ENCODE measurements around the gene ST3GAL5. TPM values are rescaled to one million over a fixed set of nuclear protein-coding genes. Genes with fewer than 3 reads are reported as not detected.

ST3GAL5 gene
- total RNA-seq, 1 donor from 2014 or later, result 18.2 TPM

- DNase-seq, result no peak
Observed at GRCh38 chr2:85866165-85866659, 22.6 kb downstream of the ST3GAL5 start.

DNA sequence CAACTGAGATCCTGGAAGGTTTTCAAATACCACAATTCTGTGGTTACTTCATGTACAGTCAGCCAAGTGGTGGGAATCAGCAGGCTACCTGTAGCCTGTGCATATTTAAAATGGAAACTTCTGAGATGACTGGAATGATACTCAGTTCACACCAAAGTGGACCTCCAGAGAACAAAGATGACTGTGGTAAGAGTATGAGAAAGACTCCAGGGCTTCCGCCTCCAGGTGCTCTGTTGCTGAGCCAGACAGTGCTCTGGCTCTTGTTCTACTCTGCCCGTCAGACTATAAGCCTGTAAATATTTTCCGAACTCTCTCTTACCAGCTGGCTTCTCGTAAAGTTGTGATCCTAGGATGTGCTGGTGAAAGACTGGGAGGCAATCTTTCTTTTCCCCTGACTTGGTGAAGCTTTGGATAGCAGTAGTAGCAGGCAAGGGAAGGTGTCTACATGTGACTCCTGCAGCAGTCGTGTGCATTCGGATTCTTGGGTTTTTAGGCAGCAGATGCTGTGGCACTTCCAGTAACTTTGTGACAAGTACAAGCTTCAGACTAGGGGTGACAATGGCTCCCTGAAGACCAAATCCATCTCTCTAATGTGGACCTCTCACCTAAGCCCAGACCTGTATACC, 23.1 kb downstream of the ST3GAL5 start:
- DNase-seq, result peak; percentile 28

GRCh38 chr2:85864654-85865053, 24.1 kb downstream of the ST3GAL5 start:
- DNase-seq, result no peak

DNA sequence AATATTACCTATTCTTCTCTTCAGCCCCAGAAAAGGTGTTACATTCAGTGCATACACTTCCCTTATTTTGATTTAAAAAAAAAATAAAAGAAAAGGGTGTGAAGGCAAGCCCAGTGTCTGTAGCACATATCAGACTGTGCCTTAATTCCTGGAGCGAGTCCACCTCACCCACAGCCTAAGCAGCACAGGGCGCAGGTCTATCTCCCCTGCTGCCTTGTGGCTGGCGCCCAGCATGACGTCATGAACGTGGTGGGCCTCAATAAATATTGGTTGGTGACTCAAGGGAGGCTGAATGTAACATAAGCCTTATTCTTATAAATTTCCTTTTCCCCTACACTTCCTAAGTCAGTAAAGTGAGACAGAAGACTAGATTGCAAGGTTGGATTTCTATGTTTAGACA, 26.4 kb downstream of the ST3GAL5 start:
- DNase-seq, result no peak

DNA sequence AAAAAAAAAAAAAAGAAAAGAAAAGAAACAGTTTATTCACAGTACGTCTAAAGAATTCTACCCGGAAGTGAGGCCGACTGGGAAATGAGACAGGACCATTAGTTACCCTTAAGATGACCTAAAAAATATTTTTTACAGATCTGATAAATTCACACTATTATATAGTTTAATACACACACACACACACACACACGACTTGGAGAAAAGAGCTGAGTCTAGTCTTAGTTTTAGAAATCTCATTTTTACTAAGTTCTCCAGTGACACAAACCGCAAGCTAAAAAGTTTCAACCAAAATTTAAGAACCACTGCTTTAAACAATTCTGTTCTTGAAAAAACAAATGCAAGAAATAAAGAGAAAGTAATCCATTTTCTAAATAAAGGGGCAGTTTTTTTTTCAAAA, 27.1 kb downstream of the ST3GAL5 start:
- no peak for DNase-seq

- DNase-seq, result no peak
Observed at GRCh38 chr2:85861180-85861579, 27.6 kb downstream of the ST3GAL5 start.

DNA sequence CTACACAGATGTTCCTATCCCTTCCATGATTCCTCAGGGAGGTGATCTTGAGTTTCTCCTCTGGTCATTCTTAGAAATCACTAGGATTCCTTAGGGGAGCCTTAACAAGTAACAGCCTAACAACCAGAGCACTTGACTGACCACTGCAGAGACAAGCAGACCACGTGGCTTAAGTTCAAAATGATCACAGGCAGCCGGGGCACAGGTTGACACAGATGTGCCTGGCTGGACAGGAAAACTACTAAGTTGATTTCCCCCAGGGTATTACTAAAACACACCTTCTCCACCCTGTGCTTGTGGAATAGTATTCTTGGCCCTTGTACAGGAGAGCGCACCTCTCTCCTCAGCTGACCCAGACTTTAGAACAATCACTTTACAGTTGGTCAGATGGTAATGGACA, 29.9 kb downstream of the ST3GAL5 start:
- no peak for DNase-seq

DNA sequence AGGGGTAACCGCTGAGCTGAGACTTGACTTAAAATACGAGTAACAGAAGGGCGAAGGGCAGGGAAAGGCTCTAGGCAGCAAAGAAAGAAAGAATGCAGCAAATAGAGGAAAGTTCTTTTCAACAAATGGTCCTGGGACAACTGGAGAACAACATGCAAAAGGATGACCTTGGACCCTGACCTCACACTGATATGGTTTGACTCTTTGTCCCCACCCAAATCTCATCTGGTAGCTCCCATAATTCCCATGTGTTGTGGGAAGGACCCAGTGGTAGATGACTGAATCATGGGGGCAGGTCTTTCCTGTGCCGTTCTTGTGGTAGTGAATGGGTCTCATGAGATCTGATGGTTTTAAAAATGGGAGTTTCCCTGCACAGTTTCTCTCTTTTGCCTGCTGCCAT, 33.9 kb downstream of the ST3GAL5 start:
- no peak for DNase-seq

- DNase-seq, result no peak
Observed at GRCh38 chr2:85854166-85854509, 34.7 kb downstream of the ST3GAL5 start.

GRCh38 chr2:85853499-85854165, 35.2 kb downstream of the ST3GAL5 start:
- no peak for DNase-seq

DNA sequence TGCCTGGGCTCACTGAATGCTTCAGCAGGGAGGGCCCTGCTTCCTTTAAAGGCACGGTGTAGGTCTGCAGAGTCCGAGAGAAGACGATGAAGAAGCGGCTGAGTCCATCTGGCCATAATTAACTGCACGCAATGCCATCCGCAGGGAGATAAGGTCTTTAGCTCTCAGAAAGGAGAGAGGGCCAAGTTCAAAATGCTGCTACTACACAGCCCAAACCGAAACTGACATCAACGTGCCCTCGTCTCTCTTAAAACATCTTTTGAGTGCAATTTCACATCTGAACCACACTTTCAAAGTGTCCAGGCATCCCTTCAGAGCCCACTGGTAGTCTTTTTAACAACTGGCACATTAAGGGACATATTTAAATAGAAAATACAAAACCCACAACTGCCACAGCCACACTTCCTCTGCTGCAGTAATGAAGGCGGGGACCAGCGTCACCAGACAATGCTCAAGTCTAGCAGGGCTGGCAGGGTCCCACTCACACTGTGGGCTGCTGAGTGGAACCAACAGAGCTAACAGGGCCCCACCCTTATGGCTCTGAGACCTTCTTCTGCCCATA, 35.8 kb downstream of the ST3GAL5 start:
- no peak for DNase-seq

DNA sequence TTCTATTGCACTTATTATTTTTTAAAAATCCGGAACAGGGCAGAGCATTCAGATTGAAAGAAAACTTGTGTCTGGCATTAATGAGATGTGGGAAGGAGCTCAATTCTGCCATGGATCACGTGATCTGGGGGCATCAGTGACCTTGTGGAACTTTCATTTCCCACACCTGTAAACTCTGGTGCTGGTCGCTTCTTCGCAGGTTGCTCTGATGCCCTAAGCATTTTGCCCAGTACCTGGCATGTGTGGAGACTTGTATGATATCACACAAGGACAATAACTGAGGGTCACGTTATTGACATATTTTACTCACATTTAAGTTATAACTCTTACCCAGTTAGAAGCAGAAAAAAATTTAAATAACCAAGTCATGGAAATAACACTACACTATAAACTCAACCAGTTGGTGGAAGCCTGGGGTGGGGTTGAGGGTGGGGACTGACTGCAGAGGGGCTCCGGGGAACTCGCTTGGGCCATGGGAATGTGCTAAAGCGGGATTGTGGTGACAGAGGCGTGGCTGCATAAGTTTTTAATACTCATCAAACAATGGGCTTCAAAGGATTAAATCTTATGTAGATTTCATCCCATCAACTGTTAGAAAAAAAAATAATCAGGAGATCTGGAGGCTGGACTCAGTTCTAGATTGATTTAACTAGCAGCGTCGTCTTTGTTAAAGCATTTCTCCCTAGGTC, 36.5 kb downstream of the ST3GAL5 start:
- no peak for DNase-seq

DNA sequence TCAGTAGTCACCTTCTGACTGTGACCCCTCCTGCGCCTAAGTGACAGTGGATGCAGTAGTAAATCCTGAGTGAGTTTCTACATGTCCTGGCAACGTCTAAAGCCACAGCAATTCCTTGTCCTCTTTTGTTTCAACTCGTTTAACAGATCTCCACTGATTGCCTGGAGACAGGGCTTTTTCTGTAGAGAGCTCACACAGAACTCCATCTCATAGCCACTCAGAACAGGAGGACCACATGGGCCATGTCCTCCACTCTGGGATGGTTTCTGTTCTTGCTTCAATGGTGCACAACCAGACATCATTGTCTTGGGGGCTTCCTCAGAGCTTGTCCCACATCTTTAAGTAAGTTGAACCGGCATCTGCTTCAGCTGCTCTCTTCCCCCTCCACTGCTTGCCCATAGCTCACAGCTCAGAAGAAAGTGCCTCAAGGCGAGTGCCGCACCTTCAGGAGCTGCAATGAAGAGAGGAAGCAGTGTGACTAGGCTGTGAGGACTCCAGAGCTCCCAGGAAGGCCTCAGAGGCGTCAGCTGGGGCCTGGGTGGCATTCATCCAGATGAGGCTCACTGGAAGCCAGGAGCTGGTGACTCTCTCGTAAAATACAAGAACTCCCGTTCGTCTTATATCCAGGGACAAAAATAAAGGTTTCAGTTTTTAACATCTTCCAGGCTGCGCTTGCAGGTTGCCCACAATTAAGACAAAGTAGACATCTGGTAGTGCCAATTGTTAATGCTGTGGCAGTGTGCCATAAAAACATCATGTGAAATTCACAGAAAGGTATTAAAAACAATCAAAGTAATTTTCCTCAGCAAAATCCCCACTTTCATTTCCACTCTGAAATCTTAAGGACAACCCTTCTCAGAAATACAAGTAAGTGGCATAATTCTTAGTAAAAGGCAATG, 37.3 kb downstream of the ST3GAL5 start:
- peak; percentile 19 for DNase-seq

- DNase-seq, result no peak
Observed at GRCh38 chr2:85850451-85850850, 38.3 kb downstream of the ST3GAL5 start.

- no peak for DNase-seq
Observed at GRCh38 chr2:85847051-85847588, 41.7 kb downstream of the ST3GAL5 start.

DNA sequence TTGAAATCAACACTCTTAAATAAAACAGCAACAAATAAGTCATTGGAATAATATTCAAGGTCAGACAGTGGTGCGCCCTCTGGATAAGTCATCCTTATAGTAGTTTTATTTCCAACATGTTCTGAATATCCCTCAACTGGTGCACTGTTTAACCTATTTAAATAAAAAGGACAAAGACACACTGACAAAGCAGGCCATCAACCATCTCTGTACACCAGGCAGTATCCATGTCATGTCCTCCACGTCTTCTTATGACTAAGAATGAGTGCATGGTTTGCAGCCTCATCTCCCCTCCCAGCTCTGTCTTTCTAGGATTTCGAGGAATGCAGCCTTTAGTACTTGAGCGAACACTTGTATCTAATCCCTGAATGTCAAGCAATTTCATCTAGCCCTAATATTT, 42.4 kb downstream of the ST3GAL5 start:
- DNase-seq, result no peak

DNA sequence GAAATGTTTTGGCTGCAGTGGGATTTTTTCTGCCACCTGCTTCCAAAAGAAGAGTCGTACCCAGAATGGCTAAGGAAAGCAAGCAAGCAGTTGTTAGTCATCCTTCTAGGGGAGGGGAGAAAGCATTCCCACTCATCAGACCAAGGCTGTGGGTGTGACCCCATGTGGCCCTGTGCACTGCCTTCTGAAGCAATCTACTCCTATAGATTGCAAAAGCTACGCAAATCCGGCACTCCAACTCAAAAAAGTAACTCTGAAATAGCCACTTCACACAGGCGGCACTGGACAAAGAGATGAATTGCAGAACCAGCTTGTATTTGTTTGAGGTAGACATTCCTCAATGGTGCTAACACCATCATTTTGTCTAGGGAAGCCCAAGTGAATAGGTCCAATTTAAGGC, 44.3 kb downstream of the ST3GAL5 start:
- no peak for DNase-seq

- DNase-seq, result no peak
Observed at GRCh38 chr2:85843543-85843942, 45.2 kb downstream of the ST3GAL5 start.

- no peak for DNase-seq
Observed at GRCh38 chr2:85840091-85840490, 48.7 kb downstream of the ST3GAL5 start.

GRCh38 chr2:85839461-85839860, 49.3 kb downstream of the ST3GAL5 start:
- DNase-seq, result no peak

DNA sequence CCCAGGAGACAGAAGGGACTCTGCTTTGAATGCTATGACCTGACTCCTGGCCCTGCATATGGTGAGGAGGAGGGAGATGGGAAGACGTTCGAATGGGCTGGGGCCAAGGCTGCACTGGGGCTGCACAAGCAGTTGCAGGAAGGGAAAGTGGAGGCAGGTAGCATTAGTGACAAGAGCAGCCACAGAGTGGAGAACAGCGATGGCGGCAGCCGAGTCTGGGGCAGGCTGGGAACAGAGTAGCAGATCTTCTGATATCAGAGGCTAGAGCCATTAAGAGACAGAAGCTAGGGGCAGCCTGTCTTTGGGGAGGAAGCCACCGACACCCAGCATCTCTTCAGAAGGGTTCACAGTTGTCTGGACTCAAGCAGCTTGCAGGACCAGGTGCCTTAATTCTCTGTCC, 50.1 kb downstream of the ST3GAL5 start:
- no peak for DNase-seq

DNA sequence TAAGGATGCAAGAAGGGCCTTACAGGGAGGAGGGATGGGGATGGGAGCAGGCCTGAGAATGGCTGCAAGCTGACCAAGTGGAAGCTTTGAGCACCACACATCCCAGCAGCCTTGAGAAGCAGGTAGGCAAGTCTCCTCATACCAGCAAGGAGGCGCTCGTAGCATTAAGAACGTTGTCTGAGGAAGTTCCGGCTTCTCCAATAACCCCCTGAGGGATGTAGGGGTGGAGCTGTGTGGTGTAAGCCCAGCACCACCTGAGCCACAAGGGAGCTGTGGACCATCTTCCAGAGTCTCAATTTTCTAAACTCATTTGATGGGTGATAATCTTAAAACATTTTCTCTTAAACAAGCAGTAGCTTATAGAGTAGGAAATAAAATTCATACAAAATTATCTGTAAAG, 50.6 kb downstream of the ST3GAL5 start:
- DNase-seq, result no peak

Data from tongue (tissue), 2 donors.